GM12872 (cell line): Measurements from ENCODE around the gene GRM1.

Source experiments
- TF ChIP-seq, protein P1 (sequence below): IDR thresholded peaks from 3 replicates; pipeline ENCODE4 v1.5.1; 2011; ENCODE audit warnings: low read depth, mild to moderate bottlenecking, low read length, moderate library complexity; ENCODE audit not compliant: insufficient read depth

Gene GRM1

DNA sequence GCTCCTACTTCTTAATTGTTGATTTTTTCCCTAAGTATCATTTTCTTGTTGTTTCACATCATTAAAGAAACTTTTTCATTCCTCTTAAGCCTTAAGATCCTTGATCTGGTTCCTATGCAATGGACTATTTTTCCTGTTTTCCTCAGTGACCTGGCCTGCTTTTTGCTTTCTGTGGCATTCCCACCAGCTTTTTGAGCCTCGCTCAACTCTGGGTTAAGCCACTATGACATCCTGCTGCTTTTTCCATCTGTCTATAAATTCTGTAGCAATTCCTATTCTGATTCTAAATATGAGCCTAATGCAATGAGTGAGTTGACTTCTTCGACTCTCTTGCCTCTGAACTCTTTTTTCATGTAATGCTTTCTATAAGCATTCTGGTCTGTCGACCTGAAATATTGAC lies 160.3 kb downstream of the GRM1 start:
- TF ChIP-seq, protein P1, sequence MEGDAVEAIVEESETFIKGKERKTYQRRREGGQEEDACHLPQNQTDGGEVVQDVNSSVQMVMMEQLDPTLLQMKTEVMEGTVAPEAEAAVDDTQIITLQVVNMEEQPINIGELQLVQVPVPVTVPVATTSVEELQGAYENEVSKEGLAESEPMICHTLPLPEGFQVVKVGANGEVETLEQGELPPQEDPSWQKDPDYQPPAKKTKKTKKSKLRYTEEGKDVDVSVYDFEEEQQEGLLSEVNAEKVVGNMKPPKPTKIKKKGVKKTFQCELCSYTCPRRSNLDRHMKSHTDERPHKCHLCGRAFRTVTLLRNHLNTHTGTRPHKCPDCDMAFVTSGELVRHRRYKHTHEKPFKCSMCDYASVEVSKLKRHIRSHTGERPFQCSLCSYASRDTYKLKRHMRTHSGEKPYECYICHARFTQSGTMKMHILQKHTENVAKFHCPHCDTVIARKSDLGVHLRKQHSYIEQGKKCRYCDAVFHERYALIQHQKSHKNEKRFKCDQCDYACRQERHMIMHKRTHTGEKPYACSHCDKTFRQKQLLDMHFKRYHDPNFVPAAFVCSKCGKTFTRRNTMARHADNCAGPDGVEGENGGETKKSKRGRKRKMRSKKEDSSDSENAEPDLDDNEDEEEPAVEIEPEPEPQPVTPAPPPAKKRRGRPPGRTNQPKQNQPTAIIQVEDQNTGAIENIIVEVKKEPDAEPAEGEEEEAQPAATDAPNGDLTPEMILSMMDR, result no peak

DNA sequence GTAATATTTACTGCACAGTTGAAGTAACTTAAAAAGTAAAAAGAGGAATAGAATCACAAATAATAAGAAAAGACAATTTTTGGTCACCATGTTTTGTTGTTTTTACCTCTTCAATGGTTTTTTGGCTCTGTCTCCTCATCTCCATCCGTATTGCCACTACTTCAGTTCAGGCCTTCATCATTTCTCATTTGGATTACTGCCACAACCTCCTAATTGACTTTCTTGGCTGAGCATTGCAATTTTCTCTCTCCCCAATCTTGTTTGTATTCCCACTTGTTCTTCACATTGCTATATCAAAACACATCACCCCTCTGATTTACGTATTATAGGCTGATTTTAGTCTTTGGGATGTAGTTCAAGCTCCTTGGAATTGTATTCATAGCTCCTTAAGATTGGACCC lies 161.7 kb downstream of the GRM1 start:
- TF ChIP-seq, protein P1, result no peak

DNA sequence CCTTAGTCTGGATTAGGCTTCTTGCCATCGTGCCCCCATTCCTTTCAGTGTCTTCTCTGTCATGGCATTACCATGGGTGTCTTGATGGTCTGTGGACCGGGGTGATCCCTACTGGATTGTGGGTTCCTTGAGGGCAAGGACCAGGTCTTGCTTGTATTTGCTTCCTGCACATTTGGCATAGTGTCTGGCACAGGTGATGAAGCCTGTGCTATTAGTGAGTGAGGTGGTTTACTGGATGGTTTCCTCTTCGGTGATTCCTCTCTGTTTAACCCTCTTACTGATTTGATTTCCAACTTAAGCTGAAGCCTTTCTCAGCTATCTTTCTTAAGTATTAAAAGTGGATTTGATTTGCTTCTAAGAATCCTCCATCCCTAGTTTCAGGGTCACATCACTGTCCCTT lies 162.3 kb downstream of the GRM1 start:
- TF ChIP-seq, protein P1, result no peak

DNA sequence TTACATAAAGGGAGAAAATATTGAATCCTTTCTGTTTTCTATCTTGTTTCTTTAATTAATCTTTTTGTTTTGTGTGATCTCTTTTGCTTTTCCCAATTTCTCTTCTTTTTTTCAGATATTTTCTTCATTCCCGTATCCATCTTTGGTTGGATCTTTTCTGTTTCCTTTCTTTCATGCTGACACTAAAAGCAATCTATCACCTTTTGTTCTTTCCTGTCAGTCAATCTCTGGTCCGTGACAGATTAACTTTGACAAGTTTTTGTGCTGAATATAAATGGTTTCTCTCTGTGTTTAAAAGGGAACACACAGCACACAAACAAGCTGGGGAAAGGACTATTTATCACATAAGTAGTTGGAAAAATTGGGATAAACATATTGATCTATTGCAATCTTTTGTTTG lies 162.8 kb downstream of the GRM1 start:
- TF ChIP-seq, protein P1, result no peak

DNA sequence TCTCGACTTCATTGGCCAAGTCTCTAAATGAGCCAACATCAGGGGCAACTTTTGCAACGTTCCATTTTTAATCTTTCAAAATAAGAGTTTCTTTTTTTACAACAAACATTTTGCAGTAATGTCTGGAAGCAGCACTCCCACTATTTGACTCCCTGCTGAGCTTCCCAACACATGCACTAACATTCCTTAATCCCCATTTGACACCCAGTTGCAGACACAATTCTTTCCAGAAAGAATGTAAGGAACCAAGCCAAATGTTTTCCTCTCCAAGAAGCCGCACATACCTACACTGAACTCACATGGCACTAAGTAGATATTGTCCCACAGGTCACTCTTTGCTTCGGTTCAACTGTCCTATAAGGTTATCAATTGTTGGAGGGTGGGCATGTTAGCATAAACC lies 165.6 kb downstream of the GRM1 start:
- TF ChIP-seq, protein P1, result no peak

DNA sequence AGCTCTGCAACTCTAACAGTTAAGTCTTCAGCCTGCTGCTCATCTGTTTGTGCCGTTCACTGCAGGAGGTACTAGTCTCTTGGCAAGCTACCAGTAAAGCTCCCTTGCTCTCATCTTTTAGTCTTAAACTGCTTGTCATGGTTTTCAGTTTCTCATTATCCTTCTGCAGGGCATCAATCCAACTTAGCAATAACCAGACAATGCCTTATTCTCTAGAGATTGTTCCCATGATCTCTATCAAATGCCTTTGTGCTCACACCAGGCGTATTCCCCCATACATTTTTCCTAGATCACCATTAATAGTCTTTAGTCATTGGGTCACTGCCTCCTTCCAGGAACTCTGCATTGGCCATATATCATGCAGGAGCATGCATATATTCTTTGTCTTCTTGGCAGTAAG lies 171.3 kb downstream of the GRM1 start:
- TF ChIP-seq, protein P1, result no peak

DNA sequence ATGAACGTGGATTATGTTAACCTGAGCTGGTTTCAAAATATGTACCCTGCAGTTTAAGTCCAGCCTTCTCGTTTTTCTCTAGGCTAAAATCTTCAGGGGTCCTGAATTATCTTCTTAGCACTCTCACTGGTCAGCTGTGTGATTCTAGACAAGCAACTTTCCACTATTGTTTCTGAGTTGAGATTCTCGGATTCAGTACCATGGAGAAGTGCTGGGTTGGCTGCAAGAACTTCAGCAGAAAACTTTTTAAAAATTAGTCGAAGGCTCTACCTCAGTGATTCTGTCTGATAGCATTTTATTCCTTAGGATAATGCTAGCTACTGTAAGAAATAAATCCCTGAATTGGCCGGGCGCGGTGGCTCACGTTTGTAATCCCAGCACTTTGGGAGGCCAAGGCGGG lies 173.7 kb downstream of the GRM1 start:
- TF ChIP-seq, protein P1, result no peak

DNA sequence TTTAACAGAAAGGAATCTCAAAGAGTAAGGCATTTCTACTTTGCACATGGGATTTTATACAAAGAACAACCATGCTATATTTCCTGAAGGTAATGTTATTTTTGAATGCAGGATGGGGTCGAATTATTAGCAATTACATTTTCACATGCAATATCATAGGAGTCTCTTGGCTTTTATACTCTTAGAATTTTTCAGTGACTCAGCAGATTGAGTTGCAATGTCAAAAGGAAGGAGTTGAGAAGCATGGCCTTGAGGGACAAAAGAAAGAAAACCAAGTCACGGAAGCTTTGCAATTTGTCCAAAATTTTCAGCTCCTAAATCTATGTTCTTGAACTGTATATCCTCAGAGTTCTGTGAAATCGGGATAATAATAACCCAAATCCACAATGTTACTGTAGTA lies 181.1 kb downstream of the GRM1 start:
- TF ChIP-seq, protein P1, result no peak
